Colonic mucosa (tissue), 4 donors: Measurements from ENCODE around the gene SLC22A7. TPM values are rescaled to one million over a fixed set of nuclear protein-coding genes. Genes with fewer than 3 reads are reported as not detected.

Experiments used
- DNase-seq: peaks from one replicate; pipeline ENCODE4 v3.0.0-alpha.2; 2020
- H3K27ac ChIP-seq: fragments of 200-600 bp; one replicate; pipeline ENCODE4 v1.8.0; 2021
- H3K27me3 ChIP-seq: fragments of 200-600 bp; one replicate; pipeline ENCODE4 v1.8.0; 2021
- H3K36me3 ChIP-seq: fragments of 200-600 bp; one replicate; pipeline ENCODE4 v1.8.0; 2021
- H3K4me1 ChIP-seq: fragments of 200-600 bp; one replicate; pipeline ENCODE4 v1.8.0; 2021; ENCODE audit warnings: mild to moderate bottlenecking
- H3K4me3 ChIP-seq: fragments of 200-600 bp; one replicate; pipeline ENCODE4 v1.8.0; 2021
- H3K9ac ChIP-seq, 2 donors: one replicate each; pipeline ENCODE4 v1.7.0; 2013; ENCODE audit warnings: control low read depth in 2 of 2, low read depth in 2 of 2, low read length in 2 of 2
- H3K9me3 ChIP-seq: fragments of 200-600 bp; one replicate; pipeline ENCODE4 v1.8.0; 2021
- CTCF ChIP-seq: fragments of 200-600 bp; IDR thresholded peaks from one replicate; pipeline ENCODE4 v1.8.0; 2022; ENCODE audit warnings: antibody characterized with exemption, mild to moderate bottlenecking
- intact Hi-C: fragments of 100-400 bp; cut with DNase I; formaldehyde crosslinking; loops from one replicate; pipeline ENCODE4 v1.14.1; 2022
- total RNA-seq, 2 donors: library from RNA; stranded (reverse); fragmentation: NEBNext Ultra II Directional in 1 of 2; extraction: Animal tissue kit (Norgen Biotek cat#: 25700) in 1 of 2; gene quantifications; one replicate each; pipeline ENCODE4 v1.2.1, GENCODE V29; 2021
- donor health status: healthy.
- donor health status: DM: no; HTN: no; CAD: no.
- donor health status: DM: no; HTN: no; CAD: no.

Gene SLC22A7
- total RNA-seq, 2 donors from 2014 or later: not detected

- intact Hi-C loops: loop anchor here (10.0 kb wide), 1 partner anchor 236 kb away; no protein-coding TSS in a partner anchor
- Histone ChIP-seq H3K27ac (peak overlapping the region; percentile 58), H3K36me3 (no peaks in the 10 kb centered on the region), H3K27me3 (no peaks in the 10 kb centered on the region), H3K9ac (peak overlapping the region in 1 of 2 donors; percentile 3), H3K9me3 (no peaks in the 10 kb centered on the region), H3K4me1 (peaks cover 18% of the 10 kb centered on the region), H3K4me3 (no peak overlapping the region)
- TF ChIP-seq CTCF: no peak
- no peak for DNase-seq
Measured at GRCh38 chr6:43268782-43269272, 29.2 kb upstream of the SLC22A7 start.

GRCh38 chr6:43269273-43270007 is 28.6 kb upstream of the SLC22A7 start:
- DNase-seq: peak; percentile 85
- Histone ChIP-seq H3K27me3 (no peaks in the 10 kb centered on the region), H3K36me3 (no peaks in the 10 kb centered on the region), H3K9me3 (no peaks in the 10 kb centered on the region), H3K4me3 (peak overlapping the region; percentile 11), H3K27ac (peak overlapping the region; percentile 58), H3K9ac (peak overlapping the region; percentile 60 to 66), H3K4me1 (peaks cover 18% of the 10 kb centered on the region)
- TF ChIP-seq CTCF: no peak
- intact Hi-C loops: loop anchor here (10.0 kb wide), 1 partner anchor 235 kb away; no protein-coding TSS in a partner anchor

GRCh38 chr6:43271103-43271815 is 26.8 kb upstream of the SLC22A7 start:
- H3K9ac ChIP-seq: peak overlapping the region in 1 of 2 donors; percentile 14
- no peaks in the 10 kb centered on the region for H3K9me3 ChIP-seq
- no peak overlapping the region for H3K4me3 ChIP-seq
- no peak for TF ChIP-seq CTCF
- H3K4me1 ChIP-seq: peaks cover 28% of the 10 kb centered on the region
- peak overlapping the region; percentile 42 for H3K27ac ChIP-seq
- no peaks in the 10 kb centered on the region for H3K36me3 ChIP-seq
- no peak for DNase-seq
- intact Hi-C loops: no loop called here
- H3K27me3 ChIP-seq: no peaks in the 10 kb centered on the region

- no peak for TF ChIP-seq CTCF
- DNase-seq: no peak
- no peaks in the 10 kb centered on the region for H3K9me3 ChIP-seq
- no peak overlapping the region for H3K4me3 ChIP-seq
- intact Hi-C loops: no loop called here
- no peaks in the 10 kb centered on the region for H3K36me3 ChIP-seq
- H3K4me1 ChIP-seq: peaks cover 32% of the 10 kb centered on the region
- H3K9ac ChIP-seq: no peak overlapping the region
- no peak overlapping the region for H3K27ac ChIP-seq
- no peaks in the 10 kb centered on the region for H3K27me3 ChIP-seq
Measured at GRCh38 chr6:43271944-43272343, 26.1 kb upstream of the SLC22A7 start.

GRCh38 chr6:43273707-43274106 is 24.4 kb upstream of the SLC22A7 start:
- no peak for DNase-seq
- Histone ChIP-seq H3K27me3 (no peaks in the 10 kb centered on the region), H3K36me3 (no peaks in the 10 kb centered on the region), H3K4me3 (no peak overlapping the region), H3K4me1 (peaks cover 24% of the 10 kb centered on the region), H3K9ac (no peak overlapping the region), H3K27ac (no peak overlapping the region), H3K9me3 (no peaks in the 10 kb centered on the region)
- intact Hi-C loops: no loop called here
- no peak for TF ChIP-seq CTCF
